Neural cell (in vitro differentiated cells): ENCODE results near the gene PLCE1. TPM values are rescaled to one million over a fixed set of nuclear protein-coding genes. Genes with fewer than 3 reads are reported as not detected.

ENCODE experiments used
- H2AFZ ChIP-seq: fragments of 200-600, 300-800 bp; sonication (generic), shearing (Covaris generic); 2 replicates; pipeline ENCODE4 v1.6.0; 2014; ENCODE audit warnings: low read depth, mild to moderate bottlenecking, antibody characterized with exemption, low read length, moderate library complexity
- H3F3A ChIP-seq: fragments of 200-600 bp; shearing (Covaris generic); 2 replicates; pipeline ENCODE4 v1.6.1; 2016; ENCODE audit warnings: mild to moderate bottlenecking, moderate library complexity, mixed read lengths, antibody characterized with exemption, low read length; ENCODE audit not compliant: insufficient read depth, poor library complexity, severe bottlenecking
- H3K27ac ChIP-seq: fragments of 200-600, 300-800 bp; sonication (generic), shearing (Covaris generic); 2 replicates; pipeline ENCODE4 v1.5.1; 2014; ENCODE audit warnings: mild to moderate bottlenecking, low read length, moderate library complexity
- H3K27me3 ChIP-seq: fragments of 300-800, 200-600 bp; sonication (generic), shearing (Covaris generic); 2 replicates; pipeline ENCODE4 v1.6.0; 2014; ENCODE audit warnings: mild to moderate bottlenecking, low read depth, low read length, moderate library complexity; ENCODE audit not compliant: insufficient read depth
- H3K36me3 ChIP-seq: fragments of 300-800, 200-600 bp; sonication (generic), shearing (Covaris generic); 2 replicates; pipeline ENCODE4 v1.5.1; 2014; ENCODE audit warnings: mild to moderate bottlenecking, antibody characterized with exemption, low read length, moderate library complexity; ENCODE audit not compliant: insufficient read depth
- H3K4me2 ChIP-seq: fragments of 300-800, 200-600 bp; sonication (generic), shearing (Covaris generic); 2 replicates; pipeline ENCODE4 v1.6.0; 2014; ENCODE audit warnings: mild to moderate bottlenecking, low read length
- H3K4me3 ChIP-seq: fragments of 300-800, 200-600 bp; sonication (generic), shearing (Covaris generic); 2 replicates; pipeline ENCODE4 v1.5.1; 2014; ENCODE audit warnings: mild to moderate bottlenecking, low read length, moderate library complexity
- H3K79me2 ChIP-seq: fragments of 200-600 bp; shearing (Covaris generic); replicated peaks from 2 replicates; pipeline ENCODE4 v1.6.0; 2014; ENCODE audit warnings: mild to moderate bottlenecking, low read length, moderate library complexity; ENCODE audit not compliant: insufficient read depth
- H3K9ac ChIP-seq: fragments of 300-800, 200-600 bp; sonication (generic), shearing (Covaris generic); 2 replicates; pipeline ENCODE4 v1.6.1; 2016; ENCODE audit warnings: mild to moderate bottlenecking, low read length, mixed read lengths
- H3K9me2 ChIP-seq: fragments of 200-600 bp; shearing (Covaris generic); 2 replicates; pipeline ENCODE4 v1.6.1; 2016; ENCODE audit warnings: mild to moderate bottlenecking, low read length, mixed read lengths; ENCODE audit not compliant: insufficient read depth
- H3K9me3 ChIP-seq: fragments of 200-600, 300-800 bp; sonication (generic), shearing (Covaris generic); 2 replicates; pipeline ENCODE4 v1.6.1; 2016; ENCODE audit warnings: mild to moderate bottlenecking, mixed run types, low read length, moderate library complexity, mixed read lengths
- H4K20me1 ChIP-seq: fragments of 200-600 bp; shearing (Covaris generic); 2 replicates; pipeline ENCODE4 v1.6.1; 2016; ENCODE audit warnings: mild to moderate bottlenecking, mixed run types; ENCODE audit not compliant: insufficient read depth
- CTCF ChIP-seq: fragments of 450-650 bp; IDR thresholded peaks from 2 replicates; pipeline ENCODE4 v1.5.1; 2014; ENCODE audit warnings: antibody characterized with exemption, mild to moderate bottlenecking, moderate library complexity; ENCODE audit not compliant: poor library complexity, severe bottlenecking
- EP300 ChIP-seq: fragments of 450-650 bp; conservative IDR thresholded peaks from 2 replicates; pipeline ENCODE4 v1.6.1; 2014; ENCODE audit warnings: antibody characterized with exemption, mild to moderate bottlenecking, moderate library complexity; ENCODE audit not compliant: poor library complexity, severe bottlenecking
- EZH2 ChIP-seq: fragments of 200-600, 300-800 bp; shearing (Covaris generic), sonication (generic); IDR thresholded peaks from 2 replicates; pipeline ENCODE4 v1.6.1; 2014; ENCODE audit warnings: antibody characterized with exemption, low read length, borderline replicate concordance, mild to moderate bottlenecking; ENCODE audit not compliant: insufficient read depth, poor library complexity, severe bottlenecking
- MXI1 ChIP-seq: fragments of 450-650 bp; conservative IDR thresholded peaks from 2 replicates; pipeline ENCODE4 v1.6.1; 2014; ENCODE audit warnings: antibody characterized with exemption, mild to moderate bottlenecking; ENCODE audit not compliant: poor library complexity, severe bottlenecking
- POLR2AphosphoS5 ChIP-seq: IDR thresholded peaks from 2 replicates; pipeline ENCODE4 v1.6.1; 2012
- RAD21 ChIP-seq: fragments of 450-650 bp; conservative IDR thresholded peaks from 2 replicates; pipeline ENCODE4 v1.6.1; 2014; ENCODE audit warnings: antibody characterized with exemption, mild to moderate bottlenecking, moderate library complexity
- REST ChIP-seq: IDR thresholded peaks from 2 replicates; pipeline ENCODE4 v1.6.1; 2012; ENCODE audit warnings: borderline replicate concordance
- SMC3 ChIP-seq: fragments of 450-650 bp; conservative IDR thresholded peaks from 2 replicates; pipeline ENCODE4 v1.6.1; 2014; ENCODE audit warnings: antibody characterized with exemption, mild to moderate bottlenecking, moderate library complexity; ENCODE audit not compliant: poor library complexity
- TAF1 ChIP-seq: IDR thresholded peaks from 2 replicates; pipeline ENCODE4 v1.6.1; 2012; ENCODE audit warnings: low read depth
- polyA plus RNA-seq: library from polyadenylated mRNA; depleted of rRNA; stranded (reverse); fragments of >200 nt; gene quantifications from 2 replicates; pipeline ENCODE4 v1.2.3, GENCODE V29; 2014

Gene PLCE1
- polyA plus RNA-seq, 1 donor from 2014 or later = 0.22 TPM

- Histone ChIP-seq H3K79me2 (no peaks in the 10 kb centered on the region), H3K9me3 (no peaks in the 10 kb centered on the region), H3K4me2 (no peak overlapping the region), H3K27ac (no peak overlapping the region), H3K36me3 (no peaks in the 10 kb centered on the region), H3K4me3 (no peak overlapping the region), H3K9me2 (no peaks in the 10 kb centered on the region), H2AFZ (no peak overlapping the region), H3F3A (no peaks in the 10 kb centered on the region), H3K27me3 (no peaks in the 10 kb centered on the region), H3K9ac (no peak overlapping the region), H4K20me1 (no peaks in the 10 kb centered on the region)
- TF ChIP-seq MXI1 (no peak), TAF1 (no peak), CTCF (no peak), REST (no peak), EP300 (no peak), POLR2AphosphoS5 (no peak), SMC3 (no peak), EZH2 (no peak)
Observed at GRCh38 chr10:94001416-94001810, 7.7 kb downstream of the PLCE1 start.

- Histone ChIP-seq H3K79me2 (no peaks in the 10 kb centered on the region), H3K9me3 (no peaks in the 10 kb centered on the region), H3K36me3 (no peaks in the 10 kb centered on the region), H3K9me2 (no peaks in the 10 kb centered on the region), H3K27me3 (no peaks in the 10 kb centered on the region), H2AFZ (no peak overlapping the region), H3K4me3 (no peak overlapping the region), H3F3A (no peaks in the 10 kb centered on the region), H3K9ac (no peak overlapping the region), H4K20me1 (no peaks in the 10 kb centered on the region), H3K27ac (no peak overlapping the region), H3K4me2 (no peak overlapping the region)
- no peak for TF ChIP-seq CTCF
- TF ChIP-seq RAD21 = no peak
- TF ChIP-seq EZH2 = no peak
- no peak for TF ChIP-seq MXI1
- no peak for TF ChIP-seq SMC3
- no peak for TF ChIP-seq TAF1
- no peak for TF ChIP-seq REST
- no peak for TF ChIP-seq POLR2AphosphoS5
- no peak for TF ChIP-seq EP300
Observed at GRCh38 chr10:94002156-94002555, 8.4 kb downstream of the PLCE1 start.
